GM19328 (cell line): ENCODE results near the gene TSC2.

Experiments
- ATAC-seq: cut with Tn5 transposase; IDR thresholded peaks from one replicate; pipeline ENCODE4 v1.9.1; 2021; ENCODE audit warnings: mild to moderate bottlenecking, moderate library complexity; ENCODE audit not compliant: unreplicated experiment

Gene TSC2

DNA sequence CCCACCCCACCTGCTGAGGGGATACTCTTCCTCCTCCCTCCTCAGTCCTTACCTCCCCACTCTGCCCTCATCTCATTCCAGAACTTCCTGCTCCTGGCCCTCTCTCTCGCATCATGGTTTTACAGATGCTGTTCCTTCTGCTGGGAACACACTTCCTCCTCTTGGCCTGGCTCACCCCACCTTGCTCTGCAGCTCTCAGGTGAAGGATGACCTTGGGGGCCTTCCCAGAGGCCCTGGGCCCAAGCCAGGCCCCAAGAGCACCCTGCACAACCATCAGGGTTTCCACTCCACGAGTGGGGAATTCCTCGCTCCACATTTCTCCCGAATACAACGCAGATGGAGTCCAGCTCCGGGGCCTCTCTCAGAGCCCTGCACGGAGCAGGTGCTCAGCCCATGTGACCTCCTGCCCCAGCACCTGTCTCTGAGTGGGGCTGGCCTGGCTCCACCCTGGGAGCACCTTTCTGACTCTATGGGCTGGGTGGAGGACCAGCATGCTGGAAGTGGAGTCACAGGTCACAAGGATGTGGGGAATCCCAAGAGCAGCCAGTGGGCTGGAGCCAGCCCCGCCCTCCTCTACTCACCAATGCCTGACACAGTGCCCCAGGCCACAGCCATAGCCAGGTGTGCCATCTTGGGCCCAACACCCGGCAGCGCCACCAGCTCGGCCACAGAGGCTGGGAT is 4.7 kb upstream of the TSC2 start:
- ATAC-seq, result no peak

DNA sequence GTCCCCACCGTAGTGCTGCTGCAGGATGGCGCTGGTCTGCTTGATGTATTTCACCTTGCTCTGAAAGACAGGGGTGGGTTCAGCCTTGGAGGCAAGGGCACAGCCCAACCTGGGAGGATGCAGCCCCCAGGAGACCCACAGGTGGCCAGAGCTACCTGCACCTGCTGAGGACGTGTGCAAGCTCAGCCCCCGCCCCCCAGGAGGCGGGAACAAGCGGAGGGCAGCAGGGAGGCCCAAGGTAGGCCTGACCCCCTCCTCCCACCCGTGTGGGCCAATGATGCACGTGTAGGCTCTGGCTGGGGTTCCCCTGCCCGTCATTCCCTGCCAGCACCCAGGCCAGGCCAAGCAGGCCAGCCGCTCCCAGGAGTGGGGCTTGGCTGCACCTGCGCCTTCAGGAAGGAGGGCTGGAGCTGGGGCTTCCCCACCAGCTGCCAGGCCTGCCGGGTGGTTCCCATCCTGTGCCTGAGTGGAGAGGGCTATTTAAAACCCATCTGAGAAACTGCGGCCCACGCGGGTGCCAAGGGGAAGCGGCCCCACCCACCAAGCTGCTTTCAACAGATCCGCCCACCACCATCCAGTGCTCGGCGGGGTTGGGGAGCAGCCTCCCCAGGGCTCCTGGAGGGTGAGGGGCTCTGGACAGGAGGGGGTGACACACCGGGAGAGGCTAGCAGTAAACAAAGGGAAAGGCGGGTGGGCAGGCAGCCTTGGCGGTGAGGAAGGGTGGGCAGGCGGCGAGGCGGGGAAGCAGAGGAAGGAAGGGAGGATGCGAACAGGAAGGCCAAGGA is 3.9 kb upstream of the TSC2 start:
- ATAC-seq, result no peak

DNA sequence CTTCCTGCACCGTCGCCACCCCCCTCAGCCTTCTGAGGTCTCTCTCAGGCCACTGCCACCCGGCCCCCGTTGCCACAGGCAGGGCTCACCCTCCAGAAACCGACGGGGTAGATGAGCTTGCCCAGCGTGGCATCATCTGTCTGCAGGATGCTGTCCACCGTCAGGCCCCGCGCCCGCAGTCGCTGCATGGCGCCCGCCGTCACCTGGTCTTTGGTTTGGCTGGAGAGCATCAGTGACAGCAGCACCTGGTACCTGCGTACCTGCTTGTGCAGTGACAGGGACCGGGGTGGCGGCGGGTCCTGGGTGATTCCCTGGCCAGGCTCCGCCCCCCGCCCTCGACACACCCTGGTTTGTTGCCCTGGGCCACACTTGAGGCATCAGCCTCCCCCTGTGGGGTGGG is 3.2 kb upstream of the TSC2 start:
- ATAC-seq, result no peak

DNA sequence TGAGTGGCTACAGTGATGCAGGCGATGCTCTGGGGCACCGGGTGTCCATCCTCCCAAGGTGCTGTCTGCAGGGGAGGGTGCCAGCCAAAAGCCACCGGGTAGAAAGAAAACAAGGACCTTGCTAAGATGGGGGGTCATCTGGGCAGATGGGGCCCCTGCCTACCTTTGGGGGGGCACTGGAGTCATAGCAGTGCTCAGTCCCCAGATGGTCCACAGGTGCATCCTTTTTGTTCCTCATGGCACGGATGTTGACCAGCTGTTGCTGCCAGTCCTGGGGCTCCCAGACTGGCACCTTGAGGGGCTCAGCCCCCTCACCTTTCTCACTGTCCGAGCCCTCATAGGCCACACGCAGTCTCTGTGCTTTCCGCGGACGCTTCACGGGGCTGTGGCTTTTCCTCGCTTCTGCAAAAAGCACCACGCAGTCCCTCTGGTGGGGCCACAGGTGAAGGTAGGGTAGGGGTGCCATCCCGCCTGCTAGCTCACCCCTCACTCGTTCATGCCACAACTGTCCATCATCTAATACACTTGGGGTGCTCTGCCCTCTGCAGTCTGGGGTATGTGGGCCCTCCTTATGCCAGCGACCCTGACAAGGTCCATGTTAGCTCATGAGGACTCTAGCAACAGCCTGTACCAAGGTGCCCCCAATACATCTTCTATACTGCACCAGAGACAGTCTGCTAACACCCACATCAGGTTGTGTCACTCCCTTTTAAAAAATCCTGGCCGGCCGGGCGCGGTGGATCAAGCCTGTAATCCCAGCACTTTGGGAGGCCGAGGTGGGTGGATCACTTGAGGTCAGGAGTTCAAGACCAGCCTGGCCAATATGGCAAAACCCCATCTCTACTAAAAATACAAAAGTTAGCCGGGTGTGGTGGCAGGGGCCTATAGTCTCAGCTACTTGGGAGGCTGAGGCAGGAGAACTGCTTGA is 1.6 kb upstream of the TSC2 start:
- ATAC-seq, result no peak

DNA sequence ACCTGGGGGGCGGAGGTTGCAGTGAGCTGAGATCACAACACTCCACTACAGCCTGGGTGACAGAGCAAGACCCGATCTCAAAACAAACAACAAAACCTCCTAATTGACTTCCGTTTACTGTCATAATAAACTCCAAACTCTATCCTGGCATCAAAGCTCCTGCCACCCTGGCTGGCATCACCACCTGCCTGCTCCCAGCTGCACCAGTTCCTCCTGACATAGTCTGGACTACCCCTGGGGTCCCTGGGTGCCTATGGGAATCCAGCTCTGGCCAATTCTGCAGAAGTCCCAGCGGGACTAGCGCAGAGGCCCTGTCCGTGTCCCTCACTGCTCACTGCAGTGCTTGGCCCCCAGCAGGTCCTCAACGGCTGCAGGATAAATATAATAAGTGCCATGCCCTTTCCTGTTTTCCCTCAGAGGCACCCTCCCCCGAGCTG is 874 bp upstream of the TSC2 start:
- no peak for ATAC-seq

DNA sequence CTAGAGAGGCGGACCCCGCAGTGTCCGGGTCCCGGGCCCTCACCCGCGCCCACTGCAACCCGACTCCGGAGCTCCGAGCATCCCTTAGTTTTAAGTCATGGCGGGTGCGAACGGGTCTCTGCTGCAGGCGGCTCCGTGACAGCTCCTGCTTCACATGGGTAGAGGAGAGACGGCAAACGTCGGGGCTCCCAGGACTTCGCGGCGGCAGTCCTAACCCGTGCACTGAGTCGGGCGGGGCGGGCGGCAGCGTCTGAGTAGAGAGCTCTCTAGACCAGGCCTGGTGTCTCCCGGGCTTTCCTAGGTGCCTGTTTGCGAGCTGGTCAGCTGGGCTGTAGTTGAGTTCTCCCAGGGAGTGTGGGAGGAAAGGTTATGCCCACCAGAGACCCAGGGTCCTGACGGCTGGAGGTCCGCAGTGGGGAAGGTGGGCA is 345 bp downstream of the TSC2 start:
- ATAC-seq, result no peak

DNA sequence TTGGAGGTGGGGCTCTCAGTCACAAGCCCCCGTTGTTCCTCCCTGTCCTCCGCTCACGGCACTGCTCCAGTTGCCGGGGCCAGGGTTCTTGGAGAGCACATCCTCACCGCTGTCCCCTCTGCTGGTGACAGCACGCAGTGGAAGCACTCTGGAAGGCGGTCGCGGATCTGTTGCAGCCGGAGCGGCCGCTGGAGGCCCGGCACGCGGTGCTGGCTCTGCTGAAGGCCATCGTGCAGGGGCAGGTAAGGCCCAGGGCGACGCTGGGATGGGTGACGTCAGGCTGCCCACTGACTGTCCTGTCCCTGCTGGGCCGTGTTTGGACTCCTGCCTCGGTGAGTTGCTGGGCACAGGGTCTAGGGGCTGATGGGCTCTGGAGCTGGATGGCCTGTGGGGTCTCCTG is 5.4 kb downstream of the TSC2 start:
- ATAC-seq, result no peak

DNA sequence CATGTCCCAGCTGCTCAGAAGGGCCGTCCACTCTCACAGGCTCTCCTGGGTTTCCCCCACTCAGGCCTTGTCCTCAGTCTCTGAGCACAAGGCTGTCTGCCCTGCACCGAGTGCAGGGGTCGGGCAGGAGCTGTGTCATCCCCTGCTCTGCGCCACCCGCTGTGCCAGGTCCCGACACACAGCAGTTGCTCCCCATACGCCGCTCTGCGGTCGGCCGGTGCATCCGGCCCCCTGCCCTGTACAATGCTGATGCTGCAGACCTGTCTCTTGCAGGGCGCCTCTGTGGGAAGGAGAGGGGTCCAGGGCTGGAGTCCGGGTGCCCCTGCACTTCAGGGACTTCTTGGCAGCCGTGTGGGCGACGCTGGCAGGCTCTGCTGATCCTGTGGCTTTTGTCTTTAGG is 6.1 kb downstream of the TSC2 start:
- ATAC-seq, result no peak

DNA sequence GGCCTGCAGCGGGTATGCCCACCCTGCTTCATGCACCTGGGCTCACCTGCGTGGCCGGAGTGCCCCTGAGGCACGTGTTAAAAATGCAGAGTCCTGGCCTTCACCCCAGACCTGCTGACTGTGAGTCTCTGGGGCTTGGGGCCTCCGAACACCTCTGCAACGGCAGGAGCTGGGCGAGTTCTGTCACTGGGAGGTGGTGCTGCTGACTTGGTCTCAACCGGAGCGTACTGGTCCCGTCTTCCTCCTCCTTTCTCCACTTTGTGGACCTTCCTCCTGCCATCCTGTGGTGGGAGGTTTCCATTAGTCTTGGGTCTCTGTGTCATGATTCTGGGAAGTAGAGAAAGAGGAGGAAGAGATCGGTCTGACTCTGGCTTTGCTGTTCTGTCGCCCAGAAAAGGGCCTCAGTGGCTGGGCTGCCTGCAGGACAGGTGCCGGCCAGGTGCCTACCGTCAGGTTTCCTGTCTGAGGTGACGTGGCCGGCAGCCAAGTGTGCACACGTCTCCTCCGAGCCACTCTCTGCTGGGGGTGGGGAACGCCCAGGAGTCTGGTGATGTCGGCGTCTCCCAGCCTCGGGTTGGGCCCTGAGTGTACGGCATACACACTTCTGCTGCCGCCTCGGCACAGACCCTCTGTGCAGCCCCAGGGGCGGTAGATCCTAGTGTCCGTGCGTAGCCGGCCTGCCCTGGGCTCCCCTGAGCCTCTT is 6.9 kb downstream of the TSC2 start:
- ATAC-seq, result no peak

DNA sequence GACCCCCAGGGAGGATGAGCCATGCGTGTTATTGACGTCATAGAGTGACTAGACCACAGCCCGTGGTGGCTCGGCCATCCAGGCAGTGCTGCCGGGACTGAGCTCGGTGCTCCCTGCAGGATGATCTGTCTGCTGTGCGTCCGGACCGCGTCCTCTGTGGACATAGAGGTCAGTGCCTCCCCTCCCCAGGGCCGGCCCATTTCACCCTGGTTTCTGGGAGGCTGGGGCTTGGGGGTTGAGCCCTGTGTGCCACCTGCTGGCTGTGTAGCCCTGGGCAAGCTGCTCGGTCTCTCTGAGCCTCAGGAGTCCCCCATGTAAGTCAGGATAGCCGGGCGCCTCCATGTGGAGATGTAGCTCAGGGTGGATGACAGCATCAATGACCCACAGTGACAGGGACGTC is 8.3 kb downstream of the TSC2 start:
- ATAC-seq, result no peak

DNA sequence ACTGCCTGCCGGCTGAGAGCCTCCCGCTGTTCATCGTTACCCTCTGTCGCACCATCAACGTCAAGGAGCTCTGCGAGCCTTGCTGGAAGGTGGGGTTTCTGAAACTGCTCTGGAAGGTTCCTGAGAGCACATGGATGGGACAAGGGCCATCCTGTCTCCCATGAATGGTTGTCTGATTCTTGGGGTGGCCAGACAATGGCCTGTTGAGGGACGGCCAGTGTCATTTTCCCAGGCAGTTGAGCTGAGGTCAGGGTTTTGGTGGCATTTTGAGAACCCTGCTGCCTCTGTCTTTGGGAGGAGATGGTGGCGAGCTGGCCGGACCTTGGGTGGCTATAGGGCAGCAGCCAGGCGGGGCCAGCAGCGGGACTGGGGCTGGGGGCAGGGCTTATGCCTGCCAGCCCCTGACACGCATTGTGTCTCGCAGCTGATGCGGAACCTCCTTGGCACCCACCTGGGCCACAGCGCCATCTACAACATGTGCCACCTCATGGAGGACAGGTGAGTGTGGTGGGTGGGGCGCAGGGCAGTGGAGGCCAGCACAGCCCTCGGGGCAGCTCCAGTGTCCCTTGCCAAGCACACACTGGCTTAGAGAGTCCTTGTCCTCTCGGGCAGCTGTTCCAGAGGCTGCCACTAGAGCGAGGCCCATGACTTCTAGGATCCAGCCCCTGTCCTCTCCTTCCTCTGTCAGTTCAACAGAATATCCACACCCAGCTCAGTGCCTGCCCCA is 9.1 kb downstream of the TSC2 start:
- no peak for ATAC-seq

DNA sequence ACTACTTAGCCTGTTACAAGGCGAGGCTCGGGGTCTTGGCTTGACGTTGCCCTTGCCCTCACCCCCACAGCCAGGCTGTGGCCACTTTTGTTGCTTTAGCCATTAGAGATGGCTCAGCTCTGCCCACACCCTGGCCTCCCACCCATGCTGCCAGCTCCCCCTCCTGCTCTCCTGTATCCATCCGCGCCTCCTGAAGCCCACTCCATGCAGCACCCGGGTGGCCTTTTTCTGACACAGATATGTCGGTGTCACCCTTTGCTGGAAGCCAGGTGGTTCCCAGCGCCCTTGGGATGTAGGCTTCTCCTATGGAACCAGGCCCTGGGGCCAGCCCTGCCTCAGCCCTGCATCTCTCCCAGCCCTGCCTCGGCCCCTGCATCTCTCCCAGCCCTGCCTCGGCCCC is 9.7 kb downstream of the TSC2 start:
- ATAC-seq, result no peak

DNA sequence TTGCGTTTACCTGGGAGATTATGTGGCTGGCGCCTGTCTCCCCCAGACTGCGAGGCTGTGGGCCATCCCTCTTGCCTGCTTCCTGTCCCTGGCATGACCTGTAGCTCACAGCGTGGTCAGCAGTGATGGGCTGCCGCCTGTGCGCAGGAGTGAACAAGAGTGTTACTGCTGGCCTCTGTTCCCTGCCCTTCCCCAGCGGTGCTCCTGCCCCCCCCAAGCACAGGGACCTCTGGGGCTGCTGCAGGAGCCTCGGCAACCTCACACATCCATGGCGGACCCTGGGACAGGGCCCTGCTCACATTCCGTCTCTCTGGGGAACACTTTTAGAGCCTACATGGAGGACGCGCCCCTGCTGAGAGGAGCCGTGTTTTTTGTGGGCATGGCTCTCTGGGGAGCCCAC is 10.6 kb downstream of the TSC2 start:
- no peak for ATAC-seq

DNA sequence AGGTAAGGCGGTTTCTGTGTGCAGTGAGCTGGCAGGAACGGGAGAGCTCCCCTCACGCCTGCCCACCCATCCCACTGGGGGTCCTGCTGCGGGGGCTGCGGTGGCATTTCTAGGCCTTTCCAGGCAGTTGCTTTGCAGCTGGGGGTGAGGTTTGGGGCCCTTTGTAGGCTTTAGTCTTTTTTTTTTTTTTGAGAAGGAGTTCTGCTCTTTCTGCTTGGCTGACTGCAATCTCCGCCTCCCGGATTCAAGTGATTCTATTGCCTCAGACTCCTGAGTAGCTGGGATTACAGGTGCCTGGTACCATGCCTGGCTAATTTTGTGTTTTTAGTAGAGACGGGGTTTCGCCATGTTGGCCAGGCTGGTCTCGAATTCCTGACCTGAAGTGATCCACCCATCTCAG is 11.1 kb downstream of the TSC2 start:
- no peak for ATAC-seq

DNA sequence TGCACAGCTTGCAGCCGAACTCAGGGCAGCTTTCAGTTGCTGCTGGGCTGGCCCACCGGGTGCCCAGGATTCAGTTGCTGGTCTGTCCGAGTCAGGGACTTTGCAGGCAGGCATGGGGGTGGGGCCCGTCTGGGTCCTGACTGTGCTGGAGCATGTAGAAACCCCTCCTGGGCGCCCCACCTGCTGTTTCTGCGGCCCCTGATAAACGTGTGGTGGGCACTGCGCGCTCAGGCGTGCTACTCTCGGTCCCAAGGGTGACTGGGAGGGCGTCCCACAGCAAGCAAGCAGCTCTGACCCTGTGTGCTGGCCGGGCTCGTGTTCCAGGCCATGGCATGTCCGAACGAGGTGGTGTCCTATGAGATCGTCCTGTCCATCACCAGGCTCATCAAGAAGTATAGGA is 12.6 kb downstream of the TSC2 start:
- ATAC-seq, result no peak

DNA sequence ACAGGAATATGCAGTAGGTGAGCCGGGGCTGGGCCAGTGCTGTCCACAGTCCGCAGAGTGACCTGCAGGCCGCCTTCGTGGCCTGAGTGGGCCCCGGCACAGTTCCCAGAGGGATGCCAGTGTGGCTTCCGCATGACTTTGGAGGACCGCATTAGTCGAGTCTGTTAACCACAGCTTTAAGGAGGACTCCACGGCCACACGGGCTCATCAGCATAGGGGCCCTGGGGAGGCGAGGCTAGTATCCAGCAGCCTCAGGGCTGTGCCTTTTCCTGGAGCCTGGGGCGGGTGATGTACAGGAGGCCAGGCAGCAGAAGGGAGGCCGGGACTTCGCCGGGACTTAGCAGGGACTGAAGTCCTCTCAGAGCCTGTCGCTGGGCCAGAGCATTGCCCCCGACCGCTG is 13.2 kb downstream of the TSC2 start:
- no peak for ATAC-seq

DNA sequence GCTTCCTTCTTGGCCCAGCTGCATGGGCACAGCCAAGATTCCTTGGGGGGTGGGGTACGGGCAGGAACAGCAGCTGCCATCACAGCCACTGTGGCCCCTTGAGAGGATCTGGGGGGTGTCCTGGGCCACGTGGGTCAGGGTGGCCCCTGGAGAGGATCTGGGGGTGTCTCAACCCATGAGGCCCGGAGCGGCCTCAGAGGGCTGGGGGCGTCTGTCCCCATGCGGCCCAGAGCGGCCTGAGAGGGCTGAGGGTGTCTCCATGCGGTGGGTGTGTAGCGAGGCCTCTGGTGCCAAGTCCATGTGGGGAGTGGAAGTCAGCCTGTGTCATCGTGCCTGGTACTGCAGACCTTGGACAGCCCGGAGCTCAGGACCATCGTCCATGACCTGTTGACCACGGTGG is 13.7 kb downstream of the TSC2 start:
- ATAC-seq, result no peak

DNA sequence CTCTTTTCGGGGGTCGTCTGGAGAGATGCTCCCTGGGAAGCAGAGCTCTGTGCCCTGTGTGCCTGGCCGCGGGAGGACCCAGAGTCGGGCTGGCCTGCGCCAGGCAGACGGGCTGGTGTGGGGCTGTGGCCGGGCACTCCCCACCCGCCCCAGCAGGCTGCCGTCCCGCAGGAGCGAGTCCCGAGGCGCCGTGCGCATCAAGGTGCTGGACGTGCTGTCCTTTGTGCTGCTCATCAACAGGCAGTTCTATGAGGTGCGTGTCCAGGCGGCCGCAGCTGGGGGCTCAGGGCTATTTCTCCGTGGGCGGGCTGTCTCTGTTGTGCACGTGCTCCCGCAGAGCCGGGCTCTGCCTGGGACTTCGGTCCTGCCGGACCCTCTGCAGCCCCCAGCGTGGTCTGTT is 15.0 kb downstream of the TSC2 start:
- no peak for ATAC-seq

DNA sequence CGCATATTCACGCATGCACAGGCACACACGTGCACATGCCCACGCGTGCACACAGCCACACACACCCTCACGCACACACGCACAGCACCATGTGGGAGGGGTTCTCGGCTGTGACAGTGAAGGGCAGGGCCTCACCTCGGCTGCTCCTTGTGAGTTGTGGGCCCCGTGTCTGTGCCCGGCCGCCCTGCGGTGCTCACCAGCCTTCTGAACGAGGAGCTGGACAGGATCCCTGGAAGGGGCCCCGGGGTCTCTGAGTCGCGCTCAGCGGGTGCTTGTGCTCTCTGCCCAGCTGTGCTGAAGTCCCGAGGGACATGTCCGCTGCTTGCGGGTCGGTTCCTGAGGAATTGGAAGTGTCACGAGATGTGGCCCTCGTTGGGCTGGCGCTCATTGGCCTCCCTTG is 16.1 kb downstream of the TSC2 start:
- no peak for ATAC-seq

DNA sequence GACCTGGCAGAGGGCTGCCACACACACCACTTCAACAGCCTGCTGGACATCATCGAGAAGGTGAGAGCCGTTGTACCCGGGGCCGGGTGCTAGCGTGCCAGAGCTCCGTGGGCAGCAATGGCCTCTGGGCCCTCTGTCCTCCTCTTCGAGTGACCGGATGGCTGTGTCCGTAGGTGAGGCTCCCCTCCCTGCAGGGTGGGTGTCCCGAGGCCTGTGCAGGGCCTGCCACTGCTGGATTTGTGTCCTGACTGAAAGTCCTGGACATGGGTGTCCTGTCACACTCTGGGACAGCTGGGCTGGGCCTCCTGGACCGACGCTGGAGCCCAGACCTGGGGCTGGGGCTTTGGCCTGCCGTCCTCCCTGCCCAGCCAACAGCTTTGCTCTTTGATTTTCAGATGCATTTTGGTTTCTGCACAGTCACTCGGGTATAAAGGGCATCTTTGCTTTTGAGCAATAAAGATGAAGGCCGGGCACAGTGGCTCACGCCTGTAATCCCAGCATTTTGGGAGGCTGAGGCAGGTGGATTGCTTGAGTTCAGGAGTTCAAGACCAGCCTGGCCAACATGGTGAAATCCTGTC is 16.7 kb downstream of the TSC2 start:
- no peak for ATAC-seq
